ENCODE measurements around the gene WDR72.

DNA sequence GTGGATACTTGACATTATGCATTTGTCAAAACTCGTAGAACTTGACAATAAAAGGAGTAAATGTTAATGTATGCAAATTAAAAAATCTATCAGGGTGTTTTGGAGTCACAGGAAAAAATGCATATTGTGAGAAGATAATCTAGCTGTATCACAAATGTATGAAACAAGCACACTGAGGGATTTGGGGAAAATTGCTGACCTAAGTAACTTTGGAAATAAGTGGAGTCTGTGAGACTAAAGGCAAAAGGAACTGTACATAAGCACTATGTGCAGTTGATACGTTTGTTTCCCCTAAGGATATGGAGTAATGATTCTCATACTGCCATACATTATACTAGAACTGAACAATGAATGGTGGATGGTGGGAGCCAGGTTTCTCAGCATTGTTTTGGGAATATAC is 43.2 kb upstream of the WDR72 start:
- TF ChIP-seq, protein P1, sequence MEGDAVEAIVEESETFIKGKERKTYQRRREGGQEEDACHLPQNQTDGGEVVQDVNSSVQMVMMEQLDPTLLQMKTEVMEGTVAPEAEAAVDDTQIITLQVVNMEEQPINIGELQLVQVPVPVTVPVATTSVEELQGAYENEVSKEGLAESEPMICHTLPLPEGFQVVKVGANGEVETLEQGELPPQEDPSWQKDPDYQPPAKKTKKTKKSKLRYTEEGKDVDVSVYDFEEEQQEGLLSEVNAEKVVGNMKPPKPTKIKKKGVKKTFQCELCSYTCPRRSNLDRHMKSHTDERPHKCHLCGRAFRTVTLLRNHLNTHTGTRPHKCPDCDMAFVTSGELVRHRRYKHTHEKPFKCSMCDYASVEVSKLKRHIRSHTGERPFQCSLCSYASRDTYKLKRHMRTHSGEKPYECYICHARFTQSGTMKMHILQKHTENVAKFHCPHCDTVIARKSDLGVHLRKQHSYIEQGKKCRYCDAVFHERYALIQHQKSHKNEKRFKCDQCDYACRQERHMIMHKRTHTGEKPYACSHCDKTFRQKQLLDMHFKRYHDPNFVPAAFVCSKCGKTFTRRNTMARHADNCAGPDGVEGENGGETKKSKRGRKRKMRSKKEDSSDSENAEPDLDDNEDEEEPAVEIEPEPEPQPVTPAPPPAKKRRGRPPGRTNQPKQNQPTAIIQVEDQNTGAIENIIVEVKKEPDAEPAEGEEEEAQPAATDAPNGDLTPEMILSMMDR (IDR thresholded peaks at IDR 0.05): no peak
- TF ChIP-seq POLR2AphosphoS5 (IDR thresholded peaks at IDR 0.05): no peak
- TF ChIP-seq EP300 (IDR thresholded peaks at IDR 0.05): no peak
